Lung (tissue), 12 donors: Measurements from ENCODE around the gene SLX4. TPM values are rescaled to one million over a fixed set of nuclear protein-coding genes. Genes with fewer than 3 reads are reported as not detected.

ENCODE experiments used
- ATAC-seq: fragments of 200-7000 bp; cut with Tn5 transposase; one replicate; pipeline ENCODE4 v1.9.1; 2020; ENCODE audit warnings: moderate number of reproducible peaks; ENCODE audit not compliant: insufficient read depth, low FRiP score
- DNase-seq, 3 donors: peaks; one replicate each; pipeline ENCODE4 v3.0.0-alpha.2; 2013 to 2017
- H3K27ac ChIP-seq, 2 donors: one replicate each; pipeline ENCODE4 v1.5.1; 2013; ENCODE audit warnings: mild to moderate bottlenecking in 2 of 2, moderate library complexity in 2 of 2, control low read depth in 1 of 2, inconsistent platforms in 1 of 2, low read depth in 1 of 2, low read length in 1 of 2
- H3K27me3 ChIP-seq, 3 donors: one replicate each; pipeline ENCODE4 v1.5.1; 2013; ENCODE audit warnings: low read length in 2 of 3; ENCODE audit not compliant: control insufficient read depth in 3 of 3, insufficient read depth in 3 of 3
- H3K36me3 ChIP-seq, 4 donors: one replicate each; pipeline ENCODE4 v1.5.1; 2013; ENCODE audit warnings: low read length in 4 of 4, mild to moderate bottlenecking in 1 of 4, moderate library complexity in 1 of 4; ENCODE audit not compliant: control insufficient read depth in 4 of 4, insufficient read depth in 4 of 4
- H3K4me1 ChIP-seq, 5 donors: one replicate each; pipeline ENCODE4 v1.5.1; 2013; ENCODE audit warnings: low read length in 5 of 5, mild to moderate bottlenecking in 2 of 5, moderate library complexity in 1 of 5; ENCODE audit not compliant: control insufficient read depth in 5 of 5, insufficient read depth in 5 of 5
- H3K4me3 ChIP-seq: one replicate; pipeline ENCODE4 v1.5.1; 2013; ENCODE audit warnings: mild to moderate bottlenecking, control low read depth, moderate library complexity
- H3K9ac ChIP-seq, 2 donors: one replicate each; pipeline ENCODE4 v1.5.1; 2013; ENCODE audit warnings: low read length in 2 of 2, control low read depth in 1 of 2; ENCODE audit not compliant: insufficient read depth in 1 of 2
- H3K9me3 ChIP-seq, 4 donors: one replicate each; pipeline ENCODE4 v1.5.1; 2013; ENCODE audit warnings: low read length in 3 of 4, mild to moderate bottlenecking in 1 of 4, moderate library complexity in 1 of 4; ENCODE audit not compliant: control insufficient read depth in 4 of 4, insufficient read depth in 3 of 4
- CTCF ChIP-seq: IDR thresholded peaks from 2 replicates; pipeline ENCODE4 v1.5.1; 2012; ENCODE audit warnings: mild to moderate bottlenecking; ENCODE audit errors: control extremely low read depth, extremely low read depth
- WGBS, 2 donors: extraction: QIAGEN DNeasy Blood & Tissue Kit; methylation state at CpG; one replicate each; pipeline ENCODE4 v1.1.7; 2013; 5-methylcytosine and 5-hydroxymethylcytosine counted together
- polyA plus RNA-seq, 2 donors: library from polyadenylated mRNA; stranded (reverse); fragments of 200-250 nt; gene quantifications; one replicate each; pipeline ENCODE4 v1.2.1, GENCODE V29; 2013
- total RNA-seq, 2 donors: library from RNA; depleted of rRNA in 1 of 2; stranded (reverse); fragments of >200 nt in 1 of 2; gene quantifications; one replicate each; pipeline ENCODE4 v1.2.1, GENCODE V29; 2014 to 2021
- donor health status: control.
- donor health status: control.
- donor health status: Bipolar disorder and iron deficiency.
- donor health status: healthy.
- donor health status: DM: yes; HTN: yes; CAD: no.

Gene SLX4
- total and polyA plus RNA-seq, 4 donors: 2.4 to 7.0 (median 3.7) TPM

GRCh38 chr16:3602320-3602653 is 9.1 kb downstream of the SLX4 start:
- no peak for DNase-seq
- Histone ChIP-seq H3K4me1 (no peaks in the 10 kb centered on the region), H3K9ac (no peak overlapping the region), H3K36me3 (peaks cover 2 to 19% (median 10%) of the 10 kb centered on the region in 4 donors), H3K27me3 (no peaks in the 10 kb centered on the region), H3K4me3 (no peak overlapping the region), H3K9me3 (no peaks in the 10 kb centered on the region), H3K27ac (no peak overlapping the region)
- ATAC-seq: no peak
- no peak for TF ChIP-seq CTCF
- WGBS, 2 donors: 95% methylated on average over 7 of the region's 7 CpGs

GRCh38 chr16:3601614-3602319 is 9.6 kb downstream of the SLX4 start:
- Histone ChIP-seq H3K9me3 (no peaks in the 10 kb centered on the region), H3K4me3 (no peak overlapping the region), H3K36me3 (peaks cover 2 to 19% (median 10%) of the 10 kb centered on the region in 4 donors), H3K27ac (no peak overlapping the region), H3K9ac (no peak overlapping the region), H3K4me1 (no peaks in the 10 kb centered on the region), H3K27me3 (no peaks in the 10 kb centered on the region)
- TF ChIP-seq CTCF: no peak
- 94 to 96% methylated on average over 13 of the region's 13 CpGs for WGBS, 2 donors
- ATAC-seq (no peak), DNase-seq (no peak)

DNA sequence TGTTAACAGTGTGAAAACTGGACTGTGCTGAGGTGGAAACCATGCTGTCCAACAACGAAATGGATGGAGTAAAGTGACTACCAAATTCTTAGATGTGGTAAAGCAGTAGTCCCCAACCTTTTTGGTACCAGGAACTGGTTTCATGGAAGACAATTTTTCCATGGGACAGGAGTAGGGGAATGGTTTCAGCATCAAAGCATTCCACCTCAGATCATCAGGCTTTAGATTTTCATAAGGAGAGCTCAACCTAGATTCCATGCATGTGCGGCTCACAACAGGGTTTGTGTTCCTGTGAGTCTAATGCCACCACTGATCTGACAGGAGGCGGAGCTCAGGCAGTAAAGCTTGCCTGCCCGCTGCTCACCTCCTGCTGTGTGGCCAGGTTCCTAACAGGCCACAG is 11.5 kb downstream of the SLX4 start:
- TF ChIP-seq CTCF: no peak
- Histone ChIP-seq H3K9ac (no peak overlapping the region), H3K36me3 (peaks cover 2 to 19% (median 10%) of the 10 kb centered on the region in 4 donors)

GRCh38 chr16:3599121-3599520 is 12.3 kb downstream of the SLX4 start:
- H3K27ac ChIP-seq: no peak overlapping the region
- no peak overlapping the region for H3K9ac ChIP-seq
- no peaks in the 10 kb centered on the region for H3K27me3 ChIP-seq
- H3K4me1 ChIP-seq: no peaks in the 10 kb centered on the region
- no peak for TF ChIP-seq CTCF
- H3K9me3 ChIP-seq: no peaks in the 10 kb centered on the region
- DNase-seq (no peak), ATAC-seq (no peak)
- 87 to 89% methylated on average over 8 of the region's 8 CpGs for WGBS, 2 donors
- H3K36me3 ChIP-seq: peaks cover 0 to 19% (median 12%) of the 10 kb centered on the region in 4 donors
- no peak overlapping the region for H3K4me3 ChIP-seq

More for the DNA sequence above, 11.5 kb downstream of the SLX4 start:
- Histone ChIP-seq H3K4me1 (no peaks in the 10 kb centered on the region), H3K27ac (no peak overlapping the region), H3K27me3 (no peaks in the 10 kb centered on the region), H3K4me3 (no peak overlapping the region), H3K9me3 (no peaks in the 10 kb centered on the region)
- DNase-seq (no peak), ATAC-seq (no peak)
- 96 to 99% methylated on average over 4 of the region's 4 CpGs for WGBS, 2 donors
